WTC11 (cell line): Measurements from ENCODE around the gene RHOXF2B. TPM values are rescaled to one million over a fixed set of nuclear protein-coding genes. Genes with fewer than 3 reads are reported as not detected.
"Not testable (repeated sequence)": the region's sequence is repeated elsewhere in the genome, so short reads cannot be mapped to it uniquely, and the experiment has no call there.

Experiments
- ATAC-seq: fragments of 200-7000 bp; cut with Tn5 transposase; 2 replicates; pipeline ENCODE4 v1.10.0; 2021; ENCODE audit warnings: mild to moderate bottlenecking, moderate library complexity
- Bru-seq: library from RNA; stranded (reverse); fragments of 400-500 nt; gene quantifications from one replicate; lab custom pipeline; 2021; lab: Mats Ljungman, UMichigan
- CTCF ChIA-PET: fragments of 300-600 bp; sonication (Branson Sonifier 250); formaldehyde crosslinking; loops from one replicate; lab custom pipeline; 2021; ENCODE audit warnings: antibody characterized with exemption; lab: Charles Lee
- POLR2A ChIA-PET: fragments of 350-600 bp; sonication (Branson Sonifier 250); formaldehyde crosslinking; loops from one replicate; lab custom pipeline; 2021; ENCODE audit warnings: antibody characterized with exemption; lab: Charles Lee
- DNase-seq: peaks from one replicate; pipeline ENCODE4 v3.0.0; 2021; ENCODE audit warnings: low spot score
- H3K27ac Mint-ChIP-seq: 2 replicates; pipeline ENCODE4 v1.8.0; 2021; ENCODE audit warnings: mixed read lengths
- H3K27me3 Mint-ChIP-seq: 2 replicates; pipeline ENCODE4 v1.8.0; 2021; ENCODE audit warnings: low read depth, mild to moderate bottlenecking, moderate library complexity, mixed read lengths
- H3K36me3 Mint-ChIP-seq: 2 replicates; pipeline ENCODE4 v1.8.0; 2021; ENCODE audit warnings: mixed read lengths
- H3K4me1 Mint-ChIP-seq: 2 replicates; pipeline ENCODE4 v1.8.0; 2022; ENCODE audit warnings: mixed read lengths
- H3K4me3 Mint-ChIP-seq: 2 replicates; pipeline ENCODE4 v1.8.0; 2021; ENCODE audit warnings: mild to moderate bottlenecking, moderate library complexity, mixed read lengths
- H3K9me3 Mint-ChIP-seq: 2 replicates; pipeline ENCODE4 v1.8.0; 2021; ENCODE audit warnings: mixed read lengths
- ATF1 ChIP-seq: sonication (generic); formaldehyde crosslinking; IDR thresholded peaks from 2 replicates; pipeline ENCODE4 v1.8.1; 2023; ENCODE audit warnings: mild to moderate bottlenecking, moderate library complexity, missing genetic modification reagents
- ATF3 ChIP-seq: sonication (generic); formaldehyde crosslinking; conservative IDR thresholded peaks from 2 replicates; pipeline ENCODE4 v1.8.1; 2022; ENCODE audit warnings: mild to moderate bottlenecking, missing genetic modification reagents
- CBFB ChIP-seq: sonication (generic); formaldehyde crosslinking; IDR thresholded peaks from 2 replicates; pipeline ENCODE4 v1.8.1; 2022; ENCODE audit warnings: mild to moderate bottlenecking, low read depth, missing genetic modification reagents
- CREM ChIP-seq: sonication (generic); formaldehyde crosslinking; IDR thresholded peaks from 2 replicates; pipeline ENCODE4 v1.8.1; 2022; ENCODE audit warnings: mild to moderate bottlenecking, missing genetic modification reagents, moderate library complexity
- ELF4 ChIP-seq: sonication (generic); formaldehyde crosslinking; IDR thresholded peaks from 2 replicates; pipeline ENCODE4 v1.8.1; 2022; ENCODE audit warnings: low read depth, mild to moderate bottlenecking, moderate library complexity, missing genetic modification reagents
- ERG ChIP-seq: fragments of 250-450 bp; sonication (Bioruptor Pico); IDR thresholded peaks from 2 replicates; pipeline ENCODE4 v1.8.0; 2021; ENCODE audit warnings: mild to moderate bottlenecking
- ESRRA ChIP-seq: sonication (generic); formaldehyde crosslinking; IDR thresholded peaks from 2 replicates; pipeline ENCODE4 v1.8.1; 2022; ENCODE audit warnings: mild to moderate bottlenecking, missing genetic modification reagents, borderline replicate concordance
- FOXK1 ChIP-seq: sonication (generic); formaldehyde crosslinking; IDR thresholded peaks from 2 replicates; pipeline ENCODE4 v1.8.0; 2022; ENCODE audit warnings: mild to moderate bottlenecking, moderate library complexity, missing genetic modification reagents
- FOXP1 ChIP-seq: sonication (generic); formaldehyde crosslinking; IDR thresholded peaks from 2 replicates; pipeline ENCODE4 v1.8.0; 2022; ENCODE audit warnings: missing genetic modification reagents, mild to moderate bottlenecking, moderate library complexity, borderline replicate concordance
- GTF2I ChIP-seq: fragments of 250-450 bp; sonication (Bioruptor Pico); conservative IDR thresholded peaks from 2 replicates; pipeline ENCODE4 v1.4.0; 2021; ENCODE audit warnings: mild to moderate bottlenecking
- MYBL2 ChIP-seq: sonication (generic); formaldehyde crosslinking; IDR thresholded peaks from 2 replicates; pipeline ENCODE4 v1.8.1; 2023; ENCODE audit warnings: mild to moderate bottlenecking, moderate library complexity, missing genetic modification reagents
- NFATC4 ChIP-seq: fragments of 250-450 bp; sonication (Bioruptor Pico); IDR thresholded peaks from 2 replicates; pipeline ENCODE4 v1.9.0; 2021; ENCODE audit warnings: mild to moderate bottlenecking
- NR1H2 ChIP-seq: sonication (generic); formaldehyde crosslinking; IDR thresholded peaks from 2 replicates; pipeline ENCODE4 v1.9.0; 2021; ENCODE audit warnings: mild to moderate bottlenecking, moderate library complexity, missing genetic modification reagents
- NR2C2 ChIP-seq: sonication (generic); formaldehyde crosslinking; IDR thresholded peaks from 2 replicates; pipeline ENCODE4 v1.8.0; 2022; ENCODE audit warnings: mild to moderate bottlenecking, missing genetic modification reagents
- SOX15 ChIP-seq: fragments of 250-450 bp; sonication (Bioruptor Pico); IDR thresholded peaks from 2 replicates; pipeline ENCODE4 v1.9.0; 2021; ENCODE audit warnings: mild to moderate bottlenecking
- TEAD1 ChIP-seq: sonication (generic); formaldehyde crosslinking; IDR thresholded peaks from 2 replicates; pipeline ENCODE4 v1.8.0; 2022; ENCODE audit warnings: mild to moderate bottlenecking, missing genetic modification reagents
- TEAD4 ChIP-seq: sonication (generic); formaldehyde crosslinking; IDR thresholded peaks from 2 replicates; pipeline ENCODE4 v1.8.0; 2022; ENCODE audit warnings: mild to moderate bottlenecking, missing genetic modification reagents
- ZNF232 ChIP-seq: sonication (generic); formaldehyde crosslinking; IDR thresholded peaks from 2 replicates; pipeline ENCODE4 v1.8.0; 2022; ENCODE audit warnings: mild to moderate bottlenecking, missing genetic modification reagents
- ZNF317 ChIP-seq: sonication (generic); formaldehyde crosslinking; IDR thresholded peaks from 2 replicates; pipeline ENCODE4 v1.8.1; 2023; ENCODE audit warnings: low read depth, mild to moderate bottlenecking, moderate library complexity, missing genetic modification reagents, borderline replicate concordance
- ZNF396 ChIP-seq: fragments of 250-450 bp; sonication (Bioruptor Pico); IDR thresholded peaks from 2 replicates; pipeline ENCODE4 v1.8.0; 2021; ENCODE audit warnings: mild to moderate bottlenecking, moderate library complexity, borderline replicate concordance
- ZNF423 ChIP-seq: fragments of 250-450 bp; sonication (Bioruptor Pico); IDR thresholded peaks from 2 replicates; pipeline ENCODE4 v2.1.2; 2022; ENCODE audit warnings: mild to moderate bottlenecking, moderate library complexity
- long read RNA-seq, 3 experiments: library from RNA in 1 of 3; library from capped mRNA in 1 of 3; library from polyadenylated mRNA in 1 of 3; unstranded in 2 of 3; stranded (forward) in 1 of 3; transcript quantifications; one replicate each; pipeline ENCODE4 v2.0.0, GENCODE V29; 2021
- total RNA-seq: library from RNA; stranded (reverse); gene quantifications from 3 replicates; pipeline ENCODE4 v1.2.3, GENCODE V29; 2021
- TF ChIP-seq, protein P1 (sequence below): fragments of 250-450 bp; sonication (Bioruptor Pico); IDR thresholded peaks from 2 replicates; pipeline ENCODE4 v1.9.0; 2021; ENCODE audit warnings: mild to moderate bottlenecking
- TF ChIP-seq, protein P2 (sequence below): sonication (generic); formaldehyde crosslinking; conservative IDR thresholded peaks from 2 replicates; pipeline ENCODE4 v1.8.1; 2023; ENCODE audit warnings: mild to moderate bottlenecking, low read depth, missing genetic modification reagents, moderate library complexity
- TF ChIP-seq, protein P3 (sequence below): sonication (generic); formaldehyde crosslinking; IDR thresholded peaks from 2 replicates; pipeline ENCODE4 v1.8.1; 2023; ENCODE audit warnings: mild to moderate bottlenecking, missing genetic modification reagents, moderate library complexity

Gene RHOXF2B
- 0.23 TPM in 1 of 3 replicates, not detected in the others for total RNA-seq
- Bru-seq, nascent RNA: not detected
- long read RNA-seq, experiment 1: 0 reads
- long read RNA-seq, experiment 2: 0 reads
- long read RNA-seq, experiment 3: 0 reads

GRCh38 chrX:120077590-120077989 is at the start of gene RHOXF2B:
Gene RHOXF2B (minus strand): TSS chrX:120077690. CDS start chrX:120077552, 138 bp downstream.
- POLR2A ChIA-PET, ATAC-seq: not testable (repeated sequence)

GRCh38 chrX:120125444-120125843 is 48.0 kb upstream of the RHOXF2B start:
- ATAC-seq: no peak
- POLR2A ChIA-PET: interaction anchor here (0.6 kb wide), 1 partner anchor 147 kb away, joined by 4 read pairs; no protein-coding TSS in a partner anchor
- H3K9me3 Mint-ChIP-seq: 0 out of 2 replicates have a peak, but pooled peaks cover 5% of the 10 kb centered on the region
- TF ChIP-seq ZNF317 (CRISPR knock-in tag) (no peak), NR1H2 (CRISPR knock-in tag) (no peak), ERG (CRISPR knock-in tag) (no peak), SOX15 (no peak)
- TF ChIP-seq, protein P1, sequence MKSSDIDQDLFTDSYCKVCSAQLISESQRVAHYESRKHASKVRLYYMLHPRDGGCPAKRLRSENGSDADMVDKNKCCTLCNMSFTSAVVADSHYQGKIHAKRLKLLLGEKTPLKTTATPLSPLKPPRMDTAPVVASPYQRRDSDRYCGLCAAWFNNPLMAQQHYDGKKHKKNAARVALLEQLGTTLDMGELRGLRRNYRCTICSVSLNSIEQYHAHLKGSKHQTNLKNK (CRISPR knock-in tag): no peak
- 0 out of 2 replicates have a peak, but pooled peaks cover 4% of the 10 kb centered on the region for H3K36me3 Mint-ChIP-seq
- no peak overlapping the region for H3K4me3 Mint-ChIP-seq
- CTCF ChIA-PET: no interaction called here
- no peak for DNase-seq
- H3K27ac Mint-ChIP-seq: no peak overlapping the region
- peaks cover 26% of the 10 kb centered on the region for H3K4me1 Mint-ChIP-seq
- no peaks in the 10 kb centered on the region; the same call in 1 of the 2 replicates for H3K27me3 Mint-ChIP-seq

More at GRCh38 chrX:120077590-120077989, at the start of gene RHOXF2B:
- H3K36me3 Mint-ChIP-seq, H3K27me3 Mint-ChIP-seq, CTCF ChIA-PET, H3K9me3 Mint-ChIP-seq, DNase-seq, H3K4me3 Mint-ChIP-seq, H3K27ac Mint-ChIP-seq, H3K4me1 Mint-ChIP-seq: not testable (repeated sequence)

- Mint-ChIP-seq H3K4me1 (peaks cover 16% of the 10 kb centered on the region), H3K27ac (no peak overlapping the region), H3K27me3 (no peaks in the 10 kb centered on the region), H3K9me3 (no peaks in the 10 kb centered on the region), H3K4me3 (no peak overlapping the region), H3K36me3 (no peaks in the 10 kb centered on the region)
- ChIA-PET POLR2A (interaction anchor here (1.0 kb wide), 1 partner anchor 11 kb away, joined by 3 read pairs; no protein-coding TSS in a partner anchor), CTCF (no interaction called here)
- ATAC-seq (peak; percentile 63), DNase-seq (no peak)
- no peak for TF ChIP-seq CBFB
- no peak for TF ChIP-seq ZNF423 (CRISPR knock-in tag)
- no peak for TF ChIP-seq TEAD1 (CRISPR knock-in tag)
- no peak for TF ChIP-seq ATF3
Observed at GRCh38 chrX:120120223-120120622, 42.7 kb upstream of the RHOXF2B start.

GRCh38 chrX:120115438-120115963 is 38.0 kb upstream of the RHOXF2B start, which contains the start of gene RHOXF1:
Gene RHOXF1 (minus strand): TSS chrX:120115913. CDS start chrX:120115862, 51 bp downstream.
- Mint-ChIP-seq H3K27me3 (no peaks in the 10 kb centered on the region), H3K4me1 (peaks cover 3% of the 10 kb centered on the region), H3K36me3 (no peaks in the 10 kb centered on the region), H3K9me3 (no peaks in the 10 kb centered on the region), H3K27ac (no peak within 1 kb of the TSS), H3K4me3 (no peak within 1 kb of the TSS)
- ChIA-PET POLR2A (no interaction called here), CTCF (no interaction called here)
- DNase-seq (no peak), ATAC-seq (no peak)
- TF ChIP-seq NFATC4 (CRISPR knock-in tag) (no peak), NR2C2 (CRISPR knock-in tag) (no peak), ERG (CRISPR knock-in tag) (no peak), FOXK1 (CRISPR knock-in tag) (no peak), ATF1 (CRISPR knock-in tag) (no peak), ESRRA (CRISPR knock-in tag) (no peak), ZNF232 (CRISPR knock-in tag) (no peak), TEAD4 (no peak), CREM (no peak), MYBL2 (no peak), FOXP1 (CRISPR knock-in tag) (no peak), ELF4 (CRISPR knock-in tag) (no peak), GTF2I (CRISPR knock-in tag) (no peak), ZNF396 (CRISPR knock-in tag) (no peak)
- TF ChIP-seq, protein P2, sequence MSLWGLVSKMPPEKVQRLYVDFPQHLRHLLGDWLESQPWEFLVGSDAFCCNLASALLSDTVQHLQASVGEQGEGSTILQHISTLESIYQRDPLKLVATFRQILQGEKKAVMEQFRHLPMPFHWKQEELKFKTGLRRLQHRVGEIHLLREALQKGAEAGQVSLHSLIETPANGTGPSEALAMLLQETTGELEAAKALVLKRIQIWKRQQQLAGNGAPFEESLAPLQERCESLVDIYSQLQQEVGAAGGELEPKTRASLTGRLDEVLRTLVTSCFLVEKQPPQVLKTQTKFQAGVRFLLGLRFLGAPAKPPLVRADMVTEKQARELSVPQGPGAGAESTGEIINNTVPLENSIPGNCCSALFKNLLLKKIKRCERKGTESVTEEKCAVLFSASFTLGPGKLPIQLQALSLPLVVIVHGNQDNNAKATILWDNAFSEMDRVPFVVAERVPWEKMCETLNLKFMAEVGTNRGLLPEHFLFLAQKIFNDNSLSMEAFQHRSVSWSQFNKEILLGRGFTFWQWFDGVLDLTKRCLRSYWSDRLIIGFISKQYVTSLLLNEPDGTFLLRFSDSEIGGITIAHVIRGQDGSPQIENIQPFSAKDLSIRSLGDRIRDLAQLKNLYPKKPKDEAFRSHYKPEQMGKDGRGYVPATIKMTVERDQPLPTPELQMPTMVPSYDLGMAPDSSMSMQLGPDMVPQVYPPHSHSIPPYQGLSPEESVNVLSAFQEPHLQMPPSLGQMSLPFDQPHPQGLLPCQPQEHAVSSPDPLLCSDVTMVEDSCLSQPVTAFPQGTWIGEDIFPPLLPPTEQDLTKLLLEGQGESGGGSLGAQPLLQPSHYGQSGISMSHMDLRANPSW: no peak
- TF ChIP-seq, protein P3, sequence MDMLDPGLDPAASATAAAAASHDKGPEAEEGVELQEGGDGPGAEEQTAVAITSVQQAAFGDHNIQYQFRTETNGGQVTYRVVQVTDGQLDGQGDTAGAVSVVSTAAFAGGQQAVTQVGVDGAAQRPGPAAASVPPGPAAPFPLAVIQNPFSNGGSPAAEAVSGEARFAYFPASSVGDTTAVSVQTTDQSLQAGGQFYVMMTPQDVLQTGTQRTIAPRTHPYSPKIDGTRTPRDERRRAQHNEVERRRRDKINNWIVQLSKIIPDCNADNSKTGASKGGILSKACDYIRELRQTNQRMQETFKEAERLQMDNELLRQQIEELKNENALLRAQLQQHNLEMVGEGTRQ: no peak
